Immature natural killer cell (primary cell): Measurements from ENCODE around the gene OR52N4. TPM values are rescaled to one million over a fixed set of nuclear protein-coding genes. Genes with fewer than 3 reads are reported as not detected.
A peak's percentile ranks its signal among the peaks of the same experiment; 100 is the strongest.
"Not testable (repeated sequence)": the region's sequence is repeated elsewhere in the genome, so short reads cannot be mapped to it uniquely, and the experiment has no call there.

Source experiments
- DNase-seq, 3 donors: peaks; one replicate each; pipeline ENCODE4 v3.0.0; 2022; ENCODE audit warnings: mixed read lengths in 1 of 3
- H3K27ac Mint-ChIP-seq, 6 donors: one replicate each; pipeline ENCODE4 v1.8.0; 2020; ENCODE audit warnings: mixed read lengths in 6 of 6, mild to moderate bottlenecking in 5 of 6, inconsistent platforms in 4 of 6, moderate library complexity in 3 of 6
- H3K27me3 Mint-ChIP-seq, 3 donors: one replicate each; pipeline ENCODE4 v1.8.0; 2020 to 2021; ENCODE audit warnings: low read depth in 3 of 3, mild to moderate bottlenecking in 3 of 3, mixed read lengths in 3 of 3, moderate library complexity in 3 of 3, inconsistent platforms in 1 of 3
- H3K36me3 Mint-ChIP-seq, 3 donors: one replicate each; pipeline ENCODE4 v1.8.0; 2020; ENCODE audit warnings: mixed read lengths in 3 of 3, inconsistent platforms in 2 of 3, mild to moderate bottlenecking in 2 of 3
- H3K4me1 Mint-ChIP-seq, 2 donors: one replicate each; pipeline ENCODE4 v1.8.0; 2020; ENCODE audit warnings: inconsistent platforms in 2 of 2, mild to moderate bottlenecking in 2 of 2, mixed read lengths in 2 of 2, moderate library complexity in 1 of 2
- H3K4me3 Mint-ChIP-seq, 5 donors: one replicate each; pipeline ENCODE4 v1.8.0; 2020; ENCODE audit warnings: mild to moderate bottlenecking in 5 of 5, mixed read lengths in 5 of 5, inconsistent platforms in 3 of 5, moderate library complexity in 3 of 5
- H3K9me3 Mint-ChIP-seq, 6 donors: one replicate each; pipeline ENCODE4 v1.8.0; 2020; ENCODE audit warnings: mild to moderate bottlenecking in 6 of 6, mixed read lengths in 6 of 6, inconsistent platforms in 4 of 6, moderate library complexity in 3 of 6
- polyA plus RNA-seq, 3 donors: library from polyadenylated mRNA; unstranded; fragments of 300-500 nt; fragmentation: Illumina TruSeq; gene quantifications; one replicate each; pipeline ENCODE4 v1.2.3, GENCODE V29; 2021

The OR52N4 gene
- polyA plus RNA-seq: not detected

- Mint-ChIP-seq H3K36me3 (no peaks in the 10 kb centered on the region), H3K27ac (no peak within 1 kb of the TSS), H3K4me3 (no peak within 1 kb of the TSS), H3K4me1 (no peaks in the 10 kb centered on the region), H3K27me3 (peaks cover 0 to 5% (median 0%) of the 10 kb centered on the region in 3 donors), H3K9me3 (no peaks in the 10 kb centered on the region)
- DNase-seq: no peak
Observed at GRCh38 chr11:5753943-5754342, at the start of gene OR52N4. Gene OR52N4 (plus strand): TSS chr11:5754243. CDS start chr11:5754741, 498 bp downstream.

GRCh38 chr11:5705688-5706087, 48.4 kb upstream of the OR52N4 start:
- peaks cover 39 to 52% of the 10 kb centered on the region in 2 donors for H3K4me1 Mint-ChIP-seq
- no peak overlapping the region for H3K4me3 Mint-ChIP-seq
- peak overlapping the region in 5 of 6 donors; percentile 29 to 81 (median 57) for H3K27ac Mint-ChIP-seq
- DNase-seq: no peak
- H3K9me3 Mint-ChIP-seq: no peaks in the 10 kb centered on the region
- peaks cover 27 to 61% (median 60%) of the 10 kb centered on the region in 3 donors for H3K36me3 Mint-ChIP-seq
- peaks cover 0 to 1% (median 0%) of the 10 kb centered on the region in 3 donors for H3K27me3 Mint-ChIP-seq

DNA sequence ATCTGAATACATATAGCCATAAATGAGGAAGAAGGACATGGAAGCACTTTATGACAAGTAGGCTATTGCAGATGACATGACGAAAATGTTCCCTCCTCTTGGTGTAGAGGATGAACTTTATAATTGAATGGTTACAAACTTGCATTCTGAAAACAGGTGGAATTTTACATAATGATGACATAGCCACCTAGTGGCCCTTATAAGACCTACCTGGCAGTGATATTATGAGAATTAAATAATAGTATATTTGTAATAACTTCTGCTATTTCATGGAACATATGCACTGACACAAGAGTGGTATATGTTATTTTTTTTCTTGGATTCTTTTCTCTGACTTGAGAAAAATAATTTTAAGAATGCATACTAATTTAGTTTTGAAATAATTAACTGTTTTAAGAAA, 41.5 kb upstream of the OR52N4 start:
- Mint-ChIP-seq H3K27me3 (no peaks in the 10 kb centered on the region), H3K27ac (no peak overlapping the region), H3K9me3 (peaks cover 0 to 8% (median 2%) of the 10 kb centered on the region in 6 donors), H3K4me3 (no peak overlapping the region), H3K36me3 (peaks cover 21 to 26% (median 23%) of the 10 kb centered on the region in 3 donors), H3K4me1 (peaks cover 0 to 5% of the 10 kb centered on the region in 2 donors)
- no peak for DNase-seq

- H3K27me3 Mint-ChIP-seq: no peaks in the 10 kb centered on the region
- H3K36me3 Mint-ChIP-seq: peaks cover 17 to 20% (median 18%) of the 10 kb centered on the region in 3 donors
- H3K9me3 Mint-ChIP-seq: peaks cover 0 to 13% (median 2%) of the 10 kb centered on the region in 6 donors
- DNase-seq: no peak
- H3K4me3 Mint-ChIP-seq: no peak overlapping the region
- H3K27ac Mint-ChIP-seq: peak overlapping the region in 1 of 6 donors; percentile 22
- peaks cover 0 to 5% of the 10 kb centered on the region in 2 donors for H3K4me1 Mint-ChIP-seq
Observed at GRCh38 chr11:5713695-5714094, 40.3 kb upstream of the OR52N4 start.

- H3K36me3 Mint-ChIP-seq: peaks cover 5 to 22% (median 10%) of the 10 kb centered on the region in 3 donors
- not testable (repeated sequence) for H3K27me3 Mint-ChIP-seq, DNase-seq, H3K4me1 Mint-ChIP-seq, H3K27ac Mint-ChIP-seq, H3K4me3 Mint-ChIP-seq
- H3K9me3 Mint-ChIP-seq: peaks cover 0 to 13% (median 4%) of the 10 kb centered on the region in 6 donors
Observed at GRCh38 chr11:5716518-5716917, 37.5 kb upstream of the OR52N4 start.

DNA sequence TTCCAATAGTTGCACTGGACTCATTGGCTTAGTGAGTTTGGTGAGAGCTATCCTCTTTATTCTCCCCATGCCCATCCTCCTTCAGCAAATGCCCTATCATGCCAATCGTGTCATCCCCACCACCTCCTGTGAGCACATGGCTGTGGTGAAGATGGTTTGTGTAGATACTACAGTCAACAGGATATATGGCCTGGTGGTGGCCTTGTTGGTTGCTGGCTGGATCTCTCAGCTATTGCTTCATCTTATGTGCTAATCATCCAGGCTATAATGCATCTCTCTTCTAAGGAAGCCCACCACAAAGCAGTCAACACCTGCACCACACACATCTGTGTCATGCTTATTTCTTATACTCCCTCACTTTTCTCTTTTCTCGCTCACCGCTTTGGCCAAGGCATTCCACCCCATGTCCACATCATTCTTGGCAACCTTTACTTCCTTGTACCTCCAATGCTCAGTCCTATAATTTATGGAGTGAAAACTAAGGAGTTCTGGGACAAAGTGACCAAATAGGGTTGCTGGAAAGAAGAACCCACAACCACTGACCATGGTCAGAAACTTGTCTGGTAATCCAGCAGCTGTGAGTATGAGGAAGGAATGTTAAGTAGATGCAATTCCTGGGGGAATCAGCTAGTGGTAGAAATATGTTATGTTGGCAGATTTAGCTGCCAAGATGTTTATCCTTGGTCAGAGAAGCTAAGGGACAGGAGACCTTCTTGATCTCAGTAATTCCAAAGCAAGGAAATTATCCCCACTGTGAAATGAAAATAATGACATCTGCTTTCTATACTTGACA, 34.1 kb upstream of the OR52N4 start:
- no peak for DNase-seq
- Mint-ChIP-seq H3K4me1 (no peaks in the 10 kb centered on the region), H3K27me3 (peaks cover 2 to 5% (median 3%) of the 10 kb centered on the region in 3 donors), H3K27ac (no peak overlapping the region), H3K9me3 (peaks cover 0 to 13% (median 4%) of the 10 kb centered on the region in 6 donors), H3K36me3 (peaks cover under 1 to 21% (median 10%) of the 10 kb centered on the region in 3 donors), H3K4me3 (no peak overlapping the region)

DNA sequence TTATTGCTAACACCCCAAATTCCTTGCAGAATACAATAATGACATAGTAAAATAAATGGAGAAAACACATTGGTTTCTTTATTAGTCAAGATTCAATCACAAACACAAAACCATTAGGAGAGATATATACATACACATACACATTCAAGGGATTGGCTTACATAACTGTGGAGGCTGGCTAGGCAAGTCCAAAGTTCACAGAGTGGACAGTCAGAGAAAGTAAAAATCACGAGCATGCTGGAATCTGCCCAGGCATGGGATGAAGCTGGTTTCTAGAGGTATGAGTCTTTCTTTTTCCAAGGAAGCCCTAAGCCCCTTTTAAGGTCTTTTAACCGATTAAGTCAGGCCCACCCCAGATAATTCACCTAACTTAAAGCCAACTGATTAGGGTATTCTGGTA, 31.4 kb upstream of the OR52N4 start:
- no peak overlapping the region for H3K4me3 Mint-ChIP-seq
- no peak overlapping the region for H3K27ac Mint-ChIP-seq
- DNase-seq: no peak

DNA sequence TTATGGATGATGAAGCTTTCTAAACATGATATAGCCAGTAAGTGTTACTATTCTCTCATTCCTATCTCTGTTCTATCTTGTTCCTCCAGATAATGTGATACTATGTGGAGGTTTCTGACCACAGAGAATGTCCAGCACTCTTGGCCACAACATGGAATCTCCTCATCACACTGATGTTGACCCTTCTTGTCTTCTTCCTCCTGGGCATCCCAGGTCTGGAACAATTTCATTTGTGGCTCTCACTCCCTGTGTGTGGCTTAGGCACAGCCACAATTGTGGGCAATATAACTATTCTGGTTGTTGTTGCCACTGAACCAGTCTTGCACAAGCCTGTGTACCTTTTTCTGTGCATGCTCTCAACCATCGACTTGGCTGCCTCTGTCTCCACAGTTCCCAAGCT, 27.7 kb upstream of the OR52N4 start:
- peaks cover 0 to 16% (median 3%) of the 10 kb centered on the region in 3 donors for H3K27me3 Mint-ChIP-seq
- no peaks in the 10 kb centered on the region for H3K4me1 Mint-ChIP-seq
- no peak for DNase-seq
- no peak overlapping the region for H3K4me3 Mint-ChIP-seq
- peaks cover 0 to 5% (median 3%) of the 10 kb centered on the region in 3 donors for H3K36me3 Mint-ChIP-seq
- H3K27ac Mint-ChIP-seq: no peak overlapping the region
- no peaks in the 10 kb centered on the region for H3K9me3 Mint-ChIP-seq

More for the DNA sequence above, 31.4 kb upstream of the OR52N4 start:
- H3K36me3 Mint-ChIP-seq: peaks cover 0 to 17% (median 10%) of the 10 kb centered on the region in 3 donors
- peaks cover 3 to 14% (median 3%) of the 10 kb centered on the region in 3 donors for H3K27me3 Mint-ChIP-seq
- no peaks in the 10 kb centered on the region for H3K4me1 Mint-ChIP-seq
- H3K9me3 Mint-ChIP-seq: peaks cover 0 to 5% (median 1%) of the 10 kb centered on the region in 6 donors

DNA sequence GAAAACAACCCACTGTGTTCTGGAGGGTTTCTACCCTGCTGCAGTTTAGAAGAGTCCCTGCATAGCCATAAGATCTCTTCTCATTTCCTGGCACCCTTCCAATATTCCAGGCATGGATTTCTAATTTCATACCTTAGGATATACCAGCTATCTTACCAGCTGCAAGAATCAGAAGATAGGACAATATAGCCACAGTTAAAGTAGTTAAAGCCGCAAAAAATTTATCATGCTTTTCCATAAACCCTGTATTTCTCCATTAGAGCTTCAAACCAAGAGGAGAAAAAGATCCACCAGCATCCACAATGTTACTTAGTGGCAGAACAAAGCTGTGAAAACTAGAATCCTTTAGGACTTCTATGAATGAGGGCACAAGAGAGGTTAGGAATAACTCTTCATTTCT, 26.4 kb upstream of the OR52N4 start:
- Mint-ChIP-seq H3K9me3 (no peaks in the 10 kb centered on the region), H3K4me3 (no peak overlapping the region), H3K36me3 (peaks cover 0 to 5% (median 3%) of the 10 kb centered on the region in 3 donors)

GRCh38 chr11:5736396-5736795, 17.6 kb upstream of the OR52N4 start, which contains the start of gene OR56B1:
Gene OR56B1 (plus strand): TSS chr11:5736448. CDS start chr11:5736517, 69 bp downstream.
- Mint-ChIP-seq H3K4me3 (no peak within 1 kb of the TSS), H3K36me3 (peaks cover 4 to 14% (median 6%) of the 10 kb centered on the region in 3 donors), H3K4me1 (no peaks in the 10 kb centered on the region), H3K9me3 (peaks cover 0 to 13% (median 9%) of the 10 kb centered on the region in 6 donors), H3K27ac (no peak within 1 kb of the TSS), H3K27me3 (peaks cover under 1 to 7% (median 5%) of the 10 kb centered on the region in 3 donors)
- no peak for DNase-seq

More for the DNA sequence above, 26.4 kb upstream of the OR52N4 start:
- DNase-seq: no peak
- Mint-ChIP-seq H3K27me3 (peaks cover 0 to 16% (median 3%) of the 10 kb centered on the region in 3 donors), H3K27ac (no peak overlapping the region), H3K4me1 (no peaks in the 10 kb centered on the region)

GRCh38 chr11:5737091-5737490, 17.0 kb upstream of the OR52N4 start:
- H3K4me3 Mint-ChIP-seq: no peak overlapping the region
- H3K4me1 Mint-ChIP-seq: no peaks in the 10 kb centered on the region
- peaks cover 4 to 21% (median 7%) of the 10 kb centered on the region in 3 donors for H3K36me3 Mint-ChIP-seq
- no peak for DNase-seq
- H3K27me3 Mint-ChIP-seq: peaks cover 4 to 10% (median 5%) of the 10 kb centered on the region in 3 donors
- no peak overlapping the region for H3K27ac Mint-ChIP-seq
- H3K9me3 Mint-ChIP-seq: peaks cover 7 to 20% (median 15%) of the 10 kb centered on the region in 6 donors

GRCh38 chr11:5737670-5738392, 16.2 kb upstream of the OR52N4 start:
- H3K36me3 Mint-ChIP-seq: peaks cover 4 to 22% (median 7%) of the 10 kb centered on the region in 3 donors
- peaks cover 4 to 10% (median 5%) of the 10 kb centered on the region in 3 donors for H3K27me3 Mint-ChIP-seq
- H3K4me3 Mint-ChIP-seq: no peak overlapping the region
- no peak overlapping the region for H3K27ac Mint-ChIP-seq
- H3K9me3 Mint-ChIP-seq: peaks cover 10 to 27% (median 20%) of the 10 kb centered on the region in 6 donors
- no peaks in the 10 kb centered on the region for H3K4me1 Mint-ChIP-seq
- no peak for DNase-seq

- Mint-ChIP-seq H3K4me3 (no peak overlapping the region), H3K27me3 (peaks cover 4 to 10% (median 5%) of the 10 kb centered on the region in 3 donors), H3K9me3 (peaks cover 10 to 29% (median 21%) of the 10 kb centered on the region in 6 donors), H3K27ac (no peak overlapping the region), H3K36me3 (peaks cover 4 to 22% (median 7%) of the 10 kb centered on the region in 3 donors), H3K4me1 (no peaks in the 10 kb centered on the region)
- no peak for DNase-seq
Observed at GRCh38 chr11:5738431-5738830, 15.6 kb upstream of the OR52N4 start.
